HL-60 (cell line): Measurements from ENCODE around the gene KRT14.
"Not testable (repeated sequence)": the region's sequence is repeated elsewhere in the genome, so short reads cannot be mapped to it uniquely, and the experiment has no call there.

Source experiments
- DNase-seq, 2 experiments: peaks; one replicate each; pipeline ENCODE4 v3.0.0-alpha.2; 2010 to 2020; ENCODE audit warnings: low read depth in 1 of 2, low spot score in 1 of 2
- H3K27ac ChIP-seq: fragments of 250-450 bp; sonication (Bioruptor Pico); replicated peaks from 2 replicates; pipeline ENCODE4 v1.5.1; 2020; ENCODE audit warnings: mild to moderate bottlenecking, moderate library complexity
- H3K27me3 ChIP-seq: fragments of 250-450 bp; sonication (Bioruptor Pico); 2 replicates; pipeline ENCODE4 v1.5.1; 2021; ENCODE audit warnings: mild to moderate bottlenecking, moderate library complexity; ENCODE audit not compliant: insufficient read depth, poor library complexity, severe bottlenecking
- H3K4me3 ChIP-seq: replicated peaks from 2 replicates; pipeline ENCODE4 v1.5.1; 2011; ENCODE audit warnings: mild to moderate bottlenecking, control low read depth, low read length; ENCODE audit not compliant: insufficient read depth
- CTCF ChIP-seq: IDR thresholded peaks from one replicate; pipeline ENCODE4 v1.5.1; 2011; ENCODE audit warnings: low read length, control low read depth, inconsistent platforms; ENCODE audit not compliant: insufficient read depth
- GABPA ChIP-seq: IDR thresholded peaks from 2 replicates; pipeline ENCODE4 v1.6.1; 2012; ENCODE audit warnings: low read depth
- POLR2AphosphoS5 ChIP-seq: IDR thresholded peaks from 2 replicates; pipeline ENCODE4 v1.6.1; 2012; ENCODE audit warnings: low read depth
- REST ChIP-seq: IDR thresholded peaks from 2 replicates; pipeline ENCODE4 v1.6.1; 2012; ENCODE audit warnings: low read depth; ENCODE audit not compliant: insufficient replicate concordance
- SPI1 ChIP-seq: IDR thresholded peaks from 2 replicates; pipeline ENCODE4 v1.6.1; 2012; ENCODE audit warnings: low read depth, mild to moderate bottlenecking, borderline replicate concordance

The KRT14 gene

GRCh38 chr17:41627316-41628072 lies 40.8 kb upstream of the KRT14 start:
- TF ChIP-seq POLR2AphosphoS5 (no peak), GABPA (no peak), REST (no peak), SPI1 (no peak), CTCF (no peak)
- Histone ChIP-seq H3K27me3 (no peaks in the 10 kb centered on the region), H3K27ac (no peak overlapping the region), H3K4me3 (no peak overlapping the region)
- DNase-seq, result no peak

GRCh38 chr17:41626914-41627295 lies 40.2 kb upstream of the KRT14 start:
- DNase-seq, H3K27ac ChIP-seq, H3K4me3 ChIP-seq, H3K27me3 ChIP-seq: not testable (repeated sequence)

GRCh38 chr17:41626028-41626913 lies 39.6 kb upstream of the KRT14 start:
- DNase-seq, H3K27ac ChIP-seq, H3K4me3 ChIP-seq, H3K27me3 ChIP-seq: not testable (repeated sequence)

GRCh38 chr17:41625602-41626001 lies 38.9 kb upstream of the KRT14 start:
- Histone ChIP-seq H3K27ac (no peak overlapping the region), H3K4me3 (no peak overlapping the region), H3K27me3 (no peaks in the 10 kb centered on the region)
- TF ChIP-seq POLR2AphosphoS5 (no peak), SPI1 (no peak), REST (no peak), CTCF (no peak), GABPA (no peak)
- DNase-seq, result no peak
